ENCODE data around the gene HLA-B. TPM values are rescaled to one million over a fixed set of nuclear protein-coding genes. Genes with fewer than 3 reads are reported as not detected.
A peak's percentile ranks its signal among the peaks of the same experiment; 100 is the strongest.
"Not testable (repeated sequence)": the region's sequence is repeated elsewhere in the genome, so short reads cannot be mapped to it uniquely, and the experiment has no call there.

Gene HLA-B
- total RNA-seq, 2 donors from 2014 or later = 552 to 852 TPM

GRCh38 chr6:31396422-31397152 lies 39.6 kb upstream of the HLA-B start:
- Histone ChIP-seq H3K4me3 (peak overlapping the region; percentile 39), H3K27me3 (replicated peaks; ENCODE audit: insufficient read depth) (no peaks in the 10 kb centered on the region), H3K36me3 (no peaks in the 10 kb centered on the region), H3K27ac (no peak overlapping the region), H3K9me3 (no peaks in the 10 kb centered on the region), H3K4me1 (ENCODE audit: control insufficient read depth in 1 of 2, low read depth in 2 of 2) (peaks cover 7 to 11% of the 10 kb centered on the region in 2 donors)
- TF ChIP-seq CTCF (IDR thresholded peaks at IDR 0.05) = peak; percentile 90
- ATAC-seq (ENCODE audit: insufficient number of reproducible peaks, low FRiP score, low read depth) (no peak), DNase-seq (ENCODE audit: low spot score) (no peak)

GRCh38 chr6:31395832-31396231 lies 38.9 kb upstream of the HLA-B start:
- Histone ChIP-seq H3K36me3 (no peaks in the 10 kb centered on the region), H3K4me1 (ENCODE audit: control insufficient read depth in 1 of 2, low read depth in 2 of 2) (peaks cover 4 to 6% of the 10 kb centered on the region in 2 donors), H3K27me3 (replicated peaks; ENCODE audit: insufficient read depth) (no peaks in the 10 kb centered on the region), H3K4me3 (no peak overlapping the region), H3K27ac (no peak overlapping the region), H3K9me3 (no peaks in the 10 kb centered on the region)
- ATAC-seq (ENCODE audit: insufficient number of reproducible peaks, low FRiP score, low read depth) (no peak), DNase-seq (ENCODE audit: low spot score) (no peak)
- TF ChIP-seq CTCF (IDR thresholded peaks at IDR 0.05) = no peak

GRCh38 chr6:31394381-31394780 lies 37.4 kb upstream of the HLA-B start:
- no peaks in the 10 kb centered on the region for H3K27me3 ChIP-seq (replicated peaks; ENCODE audit: insufficient read depth)
- ATAC-seq (ENCODE audit: insufficient number of reproducible peaks, low FRiP score, low read depth) (no peak), DNase-seq (ENCODE audit: low spot score) (no peak)
- peaks cover 4 to 6% of the 10 kb centered on the region in 2 donors for H3K4me1 ChIP-seq (ENCODE audit: control insufficient read depth in 1 of 2, low read depth in 2 of 2)
- H3K4me3 ChIP-seq = no peak overlapping the region
- TF ChIP-seq CTCF (IDR thresholded peaks at IDR 0.05) = no peak
- no peak overlapping the region for H3K27ac ChIP-seq
- H3K36me3 ChIP-seq = no peaks in the 10 kb centered on the region
- no peaks in the 10 kb centered on the region for H3K9me3 ChIP-seq

GRCh38 chr6:31393932-31394331 lies 37.0 kb upstream of the HLA-B start:
- no peak overlapping the region for H3K27ac ChIP-seq
- H3K27me3 ChIP-seq (replicated peaks; ENCODE audit: insufficient read depth) = no peaks in the 10 kb centered on the region
- H3K36me3 ChIP-seq = no peaks in the 10 kb centered on the region
- peaks cover 4 to 6% of the 10 kb centered on the region in 2 donors for H3K4me1 ChIP-seq (ENCODE audit: control insufficient read depth in 1 of 2, low read depth in 2 of 2)
- ATAC-seq (ENCODE audit: insufficient number of reproducible peaks, low FRiP score, low read depth) = no peak
- DNase-seq (ENCODE audit: low spot score) = no peak
- H3K9me3 ChIP-seq = no peaks in the 10 kb centered on the region
- H3K4me3 ChIP-seq = no peak overlapping the region
- no peak for TF ChIP-seq CTCF (IDR thresholded peaks at IDR 0.05)

GRCh38 chr6:31389802-31390132 lies 32.8 kb upstream of the HLA-B start:
- not testable (repeated sequence) for ATAC-seq (ENCODE audit: insufficient number of reproducible peaks, low FRiP score, low read depth); DNase-seq (ENCODE audit: low spot score)

GRCh38 chr6:31388916-31389801 lies 32.2 kb upstream of the HLA-B start:
- H3K27me3 ChIP-seq (replicated peaks; ENCODE audit: insufficient read depth); H3K9me3 ChIP-seq; DNase-seq (ENCODE audit: low spot score); ATAC-seq (ENCODE audit: insufficient number of reproducible peaks, low FRiP score, low read depth); H3K36me3 ChIP-seq; H3K4me3 ChIP-seq; H3K27ac ChIP-seq; H3K4me1 ChIP-seq (ENCODE audit: control insufficient read depth in 1 of 2, low read depth in 2 of 2): not testable (repeated sequence)

More at GRCh38 chr6:31389802-31390132, 32.8 kb upstream of the HLA-B start:
- H3K27ac ChIP-seq; H3K27me3 ChIP-seq (replicated peaks; ENCODE audit: insufficient read depth); H3K4me3 ChIP-seq; H3K4me1 ChIP-seq (ENCODE audit: control insufficient read depth in 1 of 2, low read depth in 2 of 2); H3K36me3 ChIP-seq; H3K9me3 ChIP-seq: not testable (repeated sequence)

Measured in thoracic aorta (tissue), 2 donors.